GM19239 (cell line): ENCODE results near the gene ITM2C.

Source experiments
- DNase-seq: peaks from one replicate; pipeline ENCODE4 v3.0.0; 2011; ENCODE audit warnings: low spot score; ENCODE audit not compliant: insufficient read length
- FAIRE-seq: peaks from 2 replicates; lab custom pipeline; 2011; peaks lifted over from hg19 to GRCh38; lab: Jason Lieb, UNC

The ITM2C gene

GRCh38 chr2:230921806-230922595 is 57.3 kb downstream of the ITM2C start:
- DNase-seq (no peak), FAIRE-seq (peak; percentile 28)

GRCh38 chr2:230922951-230923717 is 58.4 kb downstream of the ITM2C start:
- DNase-seq (no peak), FAIRE-seq (no peak)

- DNase-seq (no peak), FAIRE-seq (no peak)
Measured at GRCh38 chr2:230924092-230924469, 59.3 kb downstream of the ITM2C start.

- no peak for DNase-seq
Measured at GRCh38 chr2:230924470-230925341, 60.0 kb downstream of the ITM2C start, which contains the start of gene GPR55. Gene GPR55 (minus strand): TSS chr2:230925242. CDS start chr2:230910962, 14,280 bp downstream.

GRCh38 chr2:230925443-230925878 is 60.7 kb downstream of the ITM2C start:
- FAIRE-seq (no peak), DNase-seq (no peak)

More at GRCh38 chr2:230924470-230925341, 60.0 kb downstream of the ITM2C start, which contains the start of gene GPR55:
- FAIRE-seq = peak; percentile 95

- no peak for DNase-seq
- FAIRE-seq = peak; percentile 18
Measured at GRCh38 chr2:230925879-230926765, 61.4 kb downstream of the ITM2C start.

GRCh38 chr2:230927711-230928341 is 63.1 kb downstream of the ITM2C start:
- FAIRE-seq (no peak), DNase-seq (no peak)
